Smooth muscle cell of bladder (primary cell): ENCODE data around the gene NTN1. TPM values are rescaled to one million over a fixed set of nuclear protein-coding genes. Genes with fewer than 3 reads are reported as not detected.

Experiments
- total RNA-seq: library from RNA; depleted of rRNA; stranded (reverse); fragments of >200 nt; gene quantifications from 2 replicates; pipeline ENCODE4 v1.2.3, GENCODE V29; 2014

Gene NTN1
- total RNA-seq = 0.09 and 0.14 TPM in 2 replicates

DNA sequence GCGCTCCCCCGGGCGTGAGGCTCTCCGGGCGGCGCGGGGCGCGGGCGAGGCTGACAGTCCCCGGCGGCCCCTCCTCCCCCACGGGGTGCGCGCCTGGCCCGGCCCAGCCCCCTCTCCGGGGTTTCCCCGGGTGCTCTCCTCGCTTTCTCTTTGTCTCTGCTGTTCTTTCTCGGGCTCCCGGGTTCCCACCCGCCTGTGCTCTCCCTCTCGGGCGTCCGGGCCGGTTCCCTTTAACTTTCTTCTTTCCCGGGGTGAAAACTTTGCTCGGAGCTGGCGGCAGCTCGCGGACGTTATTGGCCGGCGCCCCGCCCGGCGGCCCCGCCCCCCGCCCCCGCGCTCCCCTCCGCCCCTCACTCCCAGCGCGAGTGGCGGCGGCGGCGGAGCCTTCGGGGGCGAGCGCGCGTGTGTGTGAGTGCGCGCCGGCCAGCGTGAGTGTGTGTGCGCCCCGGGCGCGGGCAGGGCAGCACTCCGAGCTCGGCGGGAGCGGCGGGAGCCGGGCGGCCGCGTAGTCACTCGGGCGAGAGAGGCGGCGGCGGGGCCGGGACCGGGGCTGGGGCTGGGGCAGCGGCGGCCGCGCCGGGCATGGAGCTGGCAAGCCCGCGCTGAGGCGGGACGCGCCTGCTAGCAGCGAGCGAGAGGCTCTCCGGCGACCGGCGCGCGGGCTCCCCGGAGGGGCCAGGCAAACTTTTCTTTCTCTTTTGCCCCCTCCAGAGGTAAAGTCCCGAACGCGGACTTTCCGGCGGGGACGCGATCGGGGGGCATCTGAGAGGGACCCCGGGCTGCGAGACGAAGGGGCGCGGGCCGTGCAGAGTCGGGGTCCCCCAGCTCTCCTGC, at the start of gene NTN1:
NTN1 (plus strand) TSS at position 353 of the 834 bp plus-strand sequence. CDS start 864 bp downstream, outside the sequence.

Other genes with a start within 250 kb of the NTN1 start
- gene MFSD6L, start 222.1 kb upstream of the NTN1 start, total RNA-seq = not detected in 2 replicates
- gene PIK3R6, start 153.8 kb upstream of the NTN1 start, total RNA-seq = not detected in 2 replicates
- not detected in 2 replicates for gene PIK3R5, start 55.8 kb upstream of the NTN1 start, total RNA-seq